HG03025 (cell line): ENCODE data around the gene SBK3.
"Not testable (repeated sequence)": the region's sequence is repeated elsewhere in the genome, so short reads cannot be mapped to it uniquely, and the experiment has no call there.

ENCODE experiments used
- ATAC-seq: cut with Tn5 transposase; IDR thresholded peaks from one replicate; pipeline ENCODE4 v1.9.1; 2021; ENCODE audit warnings: mild to moderate bottlenecking, moderate library complexity; ENCODE audit not compliant: unreplicated experiment, low FRiP score

SBK3 gene

DNA sequence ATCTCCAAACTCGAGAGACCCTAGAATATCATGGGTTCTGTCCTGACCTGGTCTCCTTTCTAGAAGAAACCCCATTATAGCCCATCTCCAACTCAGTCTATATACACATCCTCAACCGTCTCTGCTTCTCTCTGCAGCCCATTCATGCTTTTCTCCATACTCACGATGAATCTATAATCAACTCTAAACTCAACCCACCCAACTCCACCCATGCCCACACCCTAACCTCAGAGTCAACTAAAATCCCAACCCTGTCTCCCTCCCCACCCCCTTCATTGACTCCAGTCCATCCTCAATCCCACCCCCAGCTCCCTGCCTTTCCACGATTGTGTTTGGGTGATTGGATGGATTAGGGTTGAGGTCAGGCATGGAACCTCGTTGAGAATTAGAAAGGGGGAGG is 1.8 kb downstream of the SBK3 start:
- ATAC-seq: no peak

DNA sequence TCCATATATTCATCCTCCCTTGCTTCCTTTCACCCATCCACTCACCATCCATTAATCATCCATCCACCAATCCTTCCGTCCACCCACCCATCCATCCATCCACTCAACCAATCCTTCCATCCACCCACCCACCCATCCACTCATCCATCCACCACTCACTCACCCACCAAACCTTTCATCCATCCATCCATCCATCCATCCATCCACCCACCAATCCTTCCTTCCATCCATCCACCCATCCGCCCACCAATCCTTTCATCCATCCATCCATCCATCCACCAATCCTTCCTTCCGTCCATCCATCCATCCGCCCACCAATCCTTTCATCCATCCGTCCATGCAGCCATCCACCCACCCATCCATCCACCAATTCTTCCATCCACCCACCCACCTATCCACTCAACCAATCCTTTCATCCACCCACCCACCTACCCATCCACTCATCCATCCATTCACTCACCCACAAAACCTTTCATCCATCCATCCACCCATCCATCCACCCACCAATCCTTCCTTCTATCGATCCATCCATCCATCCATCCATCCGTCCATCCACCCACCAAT is 3.0 kb downstream of the SBK3 start:
- no peak for ATAC-seq

DNA sequence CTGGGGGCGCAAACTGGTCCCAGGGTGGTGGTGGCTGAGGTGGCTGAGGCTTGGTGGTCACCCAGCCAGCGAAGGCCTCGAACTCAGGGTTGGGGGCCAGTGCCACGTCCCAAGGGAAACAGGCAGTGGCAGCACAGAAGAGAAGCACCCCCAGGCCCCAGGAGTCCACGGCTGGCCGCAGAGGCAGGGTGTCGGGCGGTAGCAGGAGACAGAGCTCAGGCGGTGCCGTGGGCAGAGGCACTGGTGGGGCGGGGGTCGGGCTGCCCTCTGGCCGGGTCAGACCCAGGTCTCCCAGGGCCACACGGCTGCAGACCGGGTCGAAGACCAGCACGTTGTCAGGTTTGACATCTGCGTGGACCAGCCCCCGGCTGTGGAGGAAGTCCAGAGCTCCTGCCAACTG is 4.3 kb downstream of the SBK3 start:
- no peak for ATAC-seq

DNA sequence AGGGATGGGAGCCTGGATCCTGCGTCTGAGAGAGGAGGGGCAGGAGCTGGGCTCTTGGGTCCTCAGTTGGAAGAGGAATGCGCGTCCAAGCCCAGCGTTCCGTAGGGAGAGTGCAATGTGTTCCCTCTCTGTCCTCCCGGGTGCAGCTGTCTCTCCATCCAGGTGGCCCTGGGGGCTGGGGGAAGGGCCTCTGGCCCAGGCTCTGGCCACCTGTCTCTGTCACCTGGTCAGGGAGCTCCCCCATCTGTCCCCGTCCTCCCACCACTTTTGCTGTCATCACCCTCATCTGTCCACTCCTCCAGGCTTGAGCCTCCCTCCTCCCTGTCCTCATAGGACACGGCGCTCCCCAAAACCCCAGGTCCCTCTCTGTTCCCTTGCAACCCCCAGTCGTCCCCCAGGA is 4.7 kb downstream of the SBK3 start:
- ATAC-seq: no peak

DNA sequence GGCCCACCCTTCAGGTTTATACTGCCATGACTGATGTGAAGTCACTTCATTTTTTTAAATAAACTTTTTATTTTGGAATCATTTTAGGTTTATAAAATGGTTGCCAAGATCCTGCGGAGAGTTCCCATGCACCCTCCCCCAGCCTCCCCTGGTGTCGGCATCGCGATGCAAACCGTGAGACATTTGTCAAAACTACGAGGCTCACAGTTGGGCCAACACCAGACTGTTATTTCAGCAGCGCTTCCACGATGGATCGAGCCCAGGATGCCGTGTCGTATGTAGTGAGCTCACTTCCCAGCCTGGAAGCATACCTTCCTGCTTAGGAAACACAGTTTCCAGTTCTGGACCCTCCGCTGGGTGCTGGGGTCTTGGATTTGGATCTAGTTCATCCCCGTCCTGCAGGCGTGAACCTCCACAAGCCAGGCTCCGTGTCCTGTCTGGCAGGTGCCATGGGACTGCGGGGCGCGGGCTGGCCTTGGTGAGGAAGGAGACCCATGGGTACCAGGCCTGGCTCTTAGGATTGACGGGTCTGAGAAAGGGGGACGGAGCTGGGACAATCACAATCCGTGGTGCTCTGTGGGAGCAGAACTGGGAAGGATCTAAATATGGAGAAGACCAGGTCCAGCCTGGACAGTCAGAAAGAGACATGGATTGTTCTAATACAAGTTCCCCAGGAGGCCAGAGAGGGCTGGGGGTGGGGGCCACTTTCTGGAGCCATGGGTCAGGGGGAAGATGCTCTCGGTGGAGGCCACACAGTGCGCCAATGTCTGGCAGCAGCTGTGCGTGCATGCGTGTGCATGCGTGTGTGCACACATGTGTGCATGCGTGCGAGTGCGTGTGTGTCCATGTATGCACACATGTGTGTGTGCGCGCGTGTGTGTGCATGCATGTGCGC is 6.0 kb downstream of the SBK3 start:
- no peak for ATAC-seq

DNA sequence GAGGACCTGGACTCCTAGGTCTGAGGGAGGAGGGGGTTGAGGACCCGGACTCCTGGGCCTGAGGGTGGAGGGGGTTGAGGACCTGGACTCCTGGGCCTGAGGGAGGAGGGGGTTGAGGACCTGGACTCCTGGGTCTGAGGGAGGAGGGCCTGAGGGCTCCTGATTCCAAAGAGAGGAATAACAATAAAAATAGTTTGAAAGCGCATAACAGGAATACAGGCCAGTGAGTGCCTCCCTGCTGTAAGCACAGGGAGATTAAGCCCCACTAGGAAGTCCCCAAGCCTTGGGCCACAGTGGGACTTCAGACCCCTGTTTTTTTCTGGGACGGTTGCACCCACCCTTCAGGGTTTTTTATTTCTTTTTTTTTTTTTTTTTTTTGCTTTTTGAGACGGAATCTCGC is 7.2 kb downstream of the SBK3 start:
- no peak for ATAC-seq

DNA sequence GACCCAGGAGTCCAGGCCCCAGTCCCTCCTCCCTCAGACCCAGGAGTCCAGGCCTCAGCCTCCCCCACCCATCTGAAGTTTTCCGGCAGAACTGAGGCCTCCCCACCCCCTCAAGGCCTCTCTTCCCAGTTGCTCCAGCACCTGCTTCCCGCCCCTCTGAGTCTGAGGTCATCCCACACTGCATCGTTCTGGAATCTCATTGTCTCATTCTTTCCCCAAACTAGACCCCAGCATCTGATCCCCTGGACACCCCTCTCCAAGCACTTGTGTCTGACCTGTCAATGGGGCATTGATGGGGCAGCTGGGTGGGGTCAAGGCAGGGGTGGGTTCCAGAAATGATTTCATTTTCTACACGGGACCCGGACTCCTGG is 7.6 kb downstream of the SBK3 start:
- no peak for ATAC-seq

DNA sequence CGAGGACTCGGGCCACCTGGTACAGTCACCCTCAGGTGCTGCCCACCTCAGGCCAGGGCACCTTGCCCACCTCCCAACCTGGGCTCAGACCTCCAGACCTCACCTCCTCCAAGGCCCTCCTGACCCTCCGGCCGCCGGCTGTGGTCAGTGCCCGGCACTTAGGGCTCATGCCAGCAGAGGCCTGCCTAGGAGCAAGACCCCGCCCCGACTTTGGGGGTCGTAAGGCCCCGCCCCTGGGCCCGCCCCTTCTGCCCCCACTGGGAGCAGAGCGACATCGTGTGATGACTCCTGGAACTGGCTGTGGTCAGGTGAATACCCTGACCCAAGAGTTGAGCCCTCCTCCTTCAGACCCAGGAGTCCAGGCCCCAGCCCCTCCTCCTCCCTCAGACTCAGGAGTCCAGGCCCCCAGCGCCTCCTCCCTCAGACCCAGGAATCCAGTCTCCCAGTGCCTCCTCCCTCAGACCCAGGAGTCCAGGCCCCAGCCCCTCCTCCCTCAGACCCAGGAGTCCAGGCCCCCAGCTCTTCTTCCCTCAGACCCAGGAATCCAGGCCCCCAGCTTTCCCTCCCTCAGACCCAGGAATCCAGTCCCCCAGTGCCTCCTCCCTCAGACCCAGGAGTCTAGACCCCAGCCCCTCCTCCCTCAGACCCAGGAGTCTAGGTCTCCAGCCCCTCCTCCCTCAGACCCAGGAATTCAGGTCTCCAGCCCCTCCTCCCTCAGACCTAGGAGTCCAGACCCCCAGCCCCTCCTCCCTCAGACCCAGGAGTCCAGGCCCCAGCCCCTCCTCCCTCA is 8.2 kb downstream of the SBK3 start, which contains the start of gene SBK2:
Gene SBK2, minus strand, starts transcription at position 183 of the 790 bp plus-strand sequence. CDS start 839 bp downstream, outside the sequence.
- no peak for ATAC-seq

DNA sequence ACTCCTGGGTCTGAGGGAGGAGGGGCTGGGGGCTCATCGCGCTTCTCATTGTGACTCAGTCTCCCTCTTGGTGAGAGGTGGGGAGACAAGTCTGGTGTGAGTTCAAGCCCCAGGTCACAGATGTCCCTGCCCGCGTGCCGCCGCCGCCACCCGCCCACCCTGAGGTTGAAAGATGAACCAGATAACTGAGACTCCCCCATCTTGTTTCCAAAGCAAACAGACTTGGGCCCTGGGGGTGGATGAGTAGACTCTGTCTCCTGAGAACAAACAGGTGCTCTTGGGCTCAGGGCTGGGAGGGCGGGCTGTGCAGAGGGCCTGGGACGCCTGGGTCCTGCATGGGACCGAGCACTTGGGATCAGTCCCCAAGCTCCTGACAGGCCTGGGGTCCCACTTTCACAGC is 9.0 kb downstream of the SBK3 start:
- no peak for ATAC-seq

DNA sequence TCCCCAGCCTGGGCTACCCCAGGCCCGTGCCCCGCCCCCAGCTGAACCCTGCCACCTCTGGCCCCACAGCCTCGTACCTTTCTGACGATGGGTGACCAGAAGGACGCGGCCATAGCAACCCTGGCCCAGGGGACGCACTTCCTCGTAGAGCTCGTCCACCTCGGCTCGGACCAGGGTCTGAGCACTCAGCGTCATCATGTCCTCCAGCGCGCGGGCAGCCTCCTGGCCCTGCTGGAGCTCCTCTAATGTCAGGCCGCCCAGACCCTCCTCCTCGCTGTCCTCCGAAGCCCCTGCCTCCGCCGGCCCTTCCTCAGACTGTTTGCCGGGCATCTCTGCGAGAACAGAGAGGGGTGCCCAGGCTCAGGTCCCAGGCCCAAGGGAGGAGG is 9.4 kb downstream of the SBK3 start:
- ATAC-seq: no peak

DNA sequence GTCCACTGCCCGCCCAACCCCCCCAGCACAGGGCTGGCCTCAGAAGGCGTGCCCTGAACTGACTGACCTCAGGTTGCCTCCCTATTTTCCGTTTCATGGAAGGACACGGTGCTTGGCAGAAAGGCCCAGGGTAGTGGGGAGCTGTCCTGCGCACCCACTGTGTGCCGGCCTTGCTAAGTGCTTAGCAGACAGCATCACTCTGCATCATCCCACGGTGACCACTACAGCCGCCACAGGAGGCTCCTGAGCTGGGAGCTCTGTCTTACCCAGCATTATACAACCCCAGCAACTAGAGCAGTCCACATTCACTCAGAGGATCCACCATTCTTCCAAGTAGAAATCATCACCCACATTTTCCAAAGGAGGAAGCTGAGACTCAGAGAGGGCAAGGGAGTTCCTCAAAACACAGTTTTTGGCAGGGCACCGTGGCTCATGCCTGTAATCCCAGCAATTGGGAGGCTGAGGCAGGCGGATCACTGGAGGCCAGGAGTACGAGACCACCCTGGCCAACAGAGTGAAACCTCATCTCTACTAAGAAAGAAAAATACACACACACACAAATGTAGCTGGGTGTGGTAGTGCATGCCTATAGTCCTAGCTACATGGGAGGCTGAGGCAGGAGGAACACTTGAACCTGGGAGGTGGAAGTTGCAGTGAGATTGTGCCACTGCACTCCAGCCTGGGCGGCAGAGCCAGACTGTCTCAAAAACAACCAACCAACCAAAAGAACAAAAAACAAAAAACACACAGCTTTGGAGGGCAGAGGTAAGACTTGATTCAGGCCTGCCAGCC is 10.0 kb downstream of the SBK3 start:
- no peak for ATAC-seq

DNA sequence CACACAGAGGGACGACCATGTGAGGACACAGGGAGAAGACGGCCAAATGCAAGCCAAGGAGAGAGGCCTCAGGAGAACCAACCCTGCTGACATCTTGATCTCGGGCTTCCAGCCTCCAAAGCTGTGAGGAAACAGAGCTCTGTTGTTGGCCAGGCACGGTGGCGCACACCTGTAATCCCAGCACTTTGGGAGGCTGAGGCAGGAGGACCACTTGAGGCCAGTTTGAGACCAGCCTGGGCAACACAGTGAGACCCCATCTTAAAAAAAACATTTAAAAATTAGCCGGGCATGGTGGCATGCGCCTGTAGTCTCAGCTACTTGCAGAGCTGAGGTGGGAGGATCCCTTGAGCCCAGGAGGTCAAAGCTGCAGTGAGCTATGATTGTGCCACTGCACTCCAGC is 11.1 kb downstream of the SBK3 start:
- not testable (repeated sequence) for ATAC-seq

DNA sequence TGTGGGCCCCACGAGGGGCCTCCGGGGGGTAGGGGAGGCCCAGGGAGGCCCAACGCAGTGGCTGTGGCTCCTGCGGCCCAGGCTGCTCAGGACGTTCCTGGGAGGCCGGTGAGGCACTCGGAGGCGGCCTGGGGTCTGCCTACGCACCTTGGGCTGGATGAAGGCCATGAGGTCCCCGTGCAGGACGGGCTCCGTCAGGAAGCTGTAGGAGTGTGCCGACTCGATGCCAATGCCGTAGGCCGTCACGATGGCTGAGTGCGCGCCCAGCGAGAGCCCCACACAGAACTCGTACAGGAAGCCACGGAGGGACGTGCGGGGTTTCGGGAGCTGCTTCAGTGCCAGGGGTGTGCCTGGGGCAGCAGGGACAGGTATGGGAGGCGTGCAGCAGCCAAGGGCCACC is 14.3 kb downstream of the SBK3 start:
- ATAC-seq: no peak

DNA sequence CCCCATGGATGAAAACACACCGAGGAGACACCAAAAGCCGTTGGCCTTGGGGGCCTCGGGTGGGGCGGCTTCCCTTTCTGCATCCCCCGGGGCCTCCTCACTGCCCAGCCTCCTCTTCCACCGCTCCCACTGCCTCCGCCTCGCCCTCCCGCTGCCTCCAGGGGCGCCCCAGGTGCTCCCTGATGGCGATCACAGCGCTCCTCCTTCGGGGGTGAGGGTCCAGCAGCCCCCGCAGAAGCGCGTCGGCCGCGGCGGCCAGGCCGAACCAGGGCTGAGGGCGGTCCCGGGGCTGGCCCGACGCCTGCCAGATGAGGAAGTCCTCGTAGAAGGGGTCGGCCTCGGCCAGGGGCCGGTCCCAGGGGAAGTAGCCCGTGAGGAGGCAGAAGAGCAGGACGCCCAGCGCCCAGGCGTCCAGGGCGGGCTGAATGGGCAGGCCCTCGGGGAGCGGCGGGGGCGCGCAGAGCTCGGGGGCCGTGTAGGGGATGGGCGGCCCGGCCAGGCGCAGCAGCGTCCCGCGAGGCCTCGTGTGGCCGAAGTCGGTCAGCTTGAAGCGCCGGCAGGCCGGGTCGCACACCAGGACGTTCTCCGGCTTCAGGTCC is 15.6 kb downstream of the SBK3 start:
- no peak for ATAC-seq

DNA sequence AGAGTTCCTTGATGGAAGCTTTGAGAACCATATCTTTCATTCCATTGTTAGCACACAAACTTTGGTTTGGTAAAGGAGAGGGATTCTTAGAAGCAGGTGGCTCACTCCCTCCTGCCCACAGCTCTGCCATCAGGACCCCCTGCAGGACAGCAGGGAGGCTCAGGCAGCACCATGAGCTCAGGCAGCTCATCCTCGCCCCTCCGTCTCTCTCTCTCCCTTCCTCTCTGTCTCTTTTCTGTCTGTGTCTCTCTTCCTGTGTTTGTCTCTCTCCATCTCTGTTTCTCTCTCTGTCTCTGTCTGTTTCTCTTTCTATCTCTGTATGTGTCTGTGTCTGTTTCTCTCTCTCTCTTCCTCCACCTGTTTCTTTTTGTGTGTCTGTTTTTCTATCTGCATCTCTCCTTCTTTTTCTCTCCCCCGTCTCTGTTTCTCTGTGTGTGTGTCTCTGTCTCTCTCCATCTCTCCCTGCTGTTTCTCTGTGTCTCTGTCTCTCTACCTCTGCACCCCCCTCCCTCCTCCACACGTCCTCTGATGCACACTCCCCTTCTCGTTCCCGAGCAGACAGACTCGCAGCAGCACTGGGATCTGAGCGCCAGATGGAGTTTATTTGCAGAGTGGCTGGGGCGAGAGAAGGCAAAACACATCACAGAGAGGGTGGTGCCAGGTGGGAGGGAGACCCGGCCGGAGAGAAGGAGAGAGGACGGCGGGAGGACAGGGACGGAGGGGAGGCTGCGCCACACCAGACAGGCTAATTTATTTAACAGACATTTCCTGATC is 17.1 kb downstream of the SBK3 start:
- no peak for ATAC-seq

DNA sequence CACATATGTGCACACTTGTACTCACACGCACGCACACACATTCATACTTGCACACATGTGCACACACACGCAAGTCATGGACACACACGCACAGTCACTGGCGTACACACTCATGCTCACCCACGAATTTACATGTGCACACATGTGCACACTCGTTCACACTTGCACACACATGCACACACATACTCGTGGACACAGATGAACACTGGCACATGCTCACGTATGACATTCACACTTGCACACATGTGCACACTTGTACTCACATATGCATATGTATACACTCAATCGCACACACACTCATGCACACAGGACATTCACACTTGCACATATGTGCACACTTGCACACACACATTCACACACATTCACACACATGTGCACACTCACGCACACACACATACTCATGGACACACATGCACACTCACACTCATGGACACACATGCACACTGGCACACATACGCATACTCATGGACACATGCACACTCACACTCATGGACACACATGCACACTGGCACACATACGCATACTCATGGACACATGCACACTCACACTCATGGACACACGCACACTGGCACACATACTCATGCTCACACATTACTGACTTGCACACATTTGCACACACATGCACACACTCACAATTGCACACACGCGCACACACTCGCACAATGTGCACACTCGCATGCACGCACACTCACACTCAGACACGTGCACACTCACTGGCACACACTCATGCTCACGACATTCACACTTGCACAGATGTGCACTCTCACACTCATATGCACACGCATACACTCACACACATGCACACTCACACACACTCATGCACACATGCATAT is 17.9 kb downstream of the SBK3 start:
- ATAC-seq: no peak

DNA sequence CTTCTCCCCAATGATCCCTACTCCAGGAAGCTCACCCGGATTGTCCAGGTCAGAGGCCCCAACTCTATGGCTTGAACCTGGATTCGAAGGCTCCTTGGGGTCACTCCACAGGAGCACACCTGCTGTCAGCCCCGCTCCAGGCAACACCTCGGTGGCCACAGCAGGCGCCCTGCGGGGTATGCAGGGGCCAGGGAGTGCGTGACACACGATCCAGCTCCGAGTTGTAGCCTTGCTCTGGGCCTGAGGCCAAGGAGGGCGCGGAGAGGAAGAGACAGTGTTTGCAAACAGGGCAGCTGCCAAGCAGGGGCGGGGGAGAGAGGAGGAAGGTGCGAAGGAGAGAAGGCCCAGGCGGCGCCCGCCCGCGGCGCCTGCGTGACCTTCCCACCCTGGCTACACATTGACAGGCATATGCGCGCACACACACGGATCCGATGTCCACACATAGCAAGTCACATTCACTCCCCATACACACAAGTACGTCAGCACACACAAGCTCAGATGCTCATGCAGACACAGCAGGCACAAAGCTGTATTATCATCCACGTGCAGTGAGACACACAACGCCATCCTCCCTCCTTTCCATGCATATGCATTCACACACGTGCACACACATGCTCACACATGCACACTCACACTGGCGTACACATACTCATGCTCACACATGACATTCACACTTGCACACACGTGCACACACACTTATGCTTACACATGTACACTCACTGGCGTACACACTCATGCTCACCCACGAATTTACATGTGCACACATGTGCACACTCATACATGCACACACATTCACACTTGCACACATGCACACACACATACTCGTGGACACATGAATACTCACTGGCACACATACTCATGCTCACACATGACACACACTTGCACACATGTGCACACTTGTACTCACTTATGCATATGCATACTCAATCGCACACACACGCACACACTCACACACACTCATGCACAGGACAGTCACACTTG is 18.8 kb downstream of the SBK3 start:
- ATAC-seq: no peak
